Progenitor cell of endocrine pancreas (in vitro differentiated cells): ENCODE measurements around the gene PSMC5. TPM values are rescaled to one million over a fixed set of nuclear protein-coding genes. Genes with fewer than 3 reads are reported as not detected.

Experiments used
- DNase-seq: peaks from one replicate; pipeline ENCODE4 v3.0.0; 2021; ENCODE audit warnings: low spot score; ENCODE audit not compliant: unreplicated experiment
- H3K27ac Mint-ChIP-seq: 2 replicates; pipeline ENCODE4 v1.8.0; 2021; ENCODE audit warnings: mild to moderate bottlenecking, moderate library complexity, mixed read lengths
- H3K27me3 Mint-ChIP-seq: 2 replicates; pipeline ENCODE4 v1.8.0; 2021; ENCODE audit warnings: mixed read lengths
- H3K36me3 Mint-ChIP-seq: 2 replicates; pipeline ENCODE4 v1.8.0; 2022; ENCODE audit warnings: mixed read lengths; ENCODE audit not compliant: insufficient read depth
- H3K4me1 Mint-ChIP-seq: 2 replicates; pipeline ENCODE4 v1.8.0; 2021; ENCODE audit warnings: low read depth, mixed read lengths
- H3K4me3 Mint-ChIP-seq: 2 replicates; pipeline ENCODE4 v1.8.0; 2021; ENCODE audit warnings: low read depth, mild to moderate bottlenecking, moderate library complexity, mixed read lengths
- H3K9me3 Mint-ChIP-seq: 2 replicates; pipeline ENCODE4 v1.8.0; 2021; ENCODE audit warnings: low read depth, mixed read lengths
- total RNA-seq: library from RNA; stranded (reverse); gene quantifications from 2 replicates; pipeline ENCODE4 v1.2.1, GENCODE V29; 2021
- TF ChIP-seq, protein P1 (sequence below): fragments of 200-600 bp; sonication (generic); IDR thresholded peaks from one replicate; pipeline ENCODE4 v1.5.0; 2021; ENCODE audit warnings: antibody characterized with exemption, mild to moderate bottlenecking; ENCODE audit not compliant: unreplicated experiment

PSMC5 gene
- total RNA-seq, 1 donor from 2014 or later = 101 TPM

DNA sequence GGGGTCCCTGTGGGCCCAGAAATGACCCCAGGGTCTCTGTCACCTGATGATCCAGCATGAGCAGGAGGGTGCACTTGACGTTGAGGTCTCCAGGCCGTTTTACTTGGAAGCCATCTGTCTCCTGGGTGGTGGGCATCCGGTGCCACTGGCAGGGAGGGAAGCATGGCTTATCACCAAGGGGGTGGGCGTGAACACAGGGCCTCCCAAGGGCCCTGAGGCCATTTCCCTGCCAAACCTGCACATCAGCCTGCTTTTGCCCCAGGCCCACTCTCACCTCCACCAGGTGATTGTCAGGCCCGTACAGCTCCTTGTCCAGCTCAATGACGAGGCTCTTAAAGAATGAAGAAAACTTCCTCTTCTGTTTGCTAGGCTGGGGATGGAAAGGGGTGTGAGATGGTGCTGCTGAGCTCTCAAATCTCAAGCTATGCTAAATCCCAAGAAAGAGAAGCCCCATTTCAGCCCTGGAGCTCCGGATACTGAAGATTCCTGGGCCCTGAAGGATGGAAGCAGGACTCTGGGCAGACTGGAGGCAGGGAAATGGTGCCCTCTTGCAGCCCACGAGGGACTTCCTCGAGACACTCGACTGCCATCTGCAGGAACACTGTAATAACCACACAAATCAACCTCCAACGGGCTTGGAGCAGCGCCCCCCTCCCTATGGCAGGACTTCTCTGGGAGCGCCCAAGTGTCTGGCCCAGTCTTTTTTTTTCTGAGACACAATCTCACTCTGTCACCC lies 7.4 kb downstream of the PSMC5 start:
- Mint-ChIP-seq H3K4me3 (no peak overlapping the region), H3K36me3 (peaks cover 15% of the 10 kb centered on the region), H3K9me3 (no peaks in the 10 kb centered on the region), H3K4me1 (peaks cover 5% of the 10 kb centered on the region), H3K27me3 (no peaks in the 10 kb centered on the region), H3K27ac (peak overlapping the region; percentile 49)
- TF ChIP-seq, protein P1, sequence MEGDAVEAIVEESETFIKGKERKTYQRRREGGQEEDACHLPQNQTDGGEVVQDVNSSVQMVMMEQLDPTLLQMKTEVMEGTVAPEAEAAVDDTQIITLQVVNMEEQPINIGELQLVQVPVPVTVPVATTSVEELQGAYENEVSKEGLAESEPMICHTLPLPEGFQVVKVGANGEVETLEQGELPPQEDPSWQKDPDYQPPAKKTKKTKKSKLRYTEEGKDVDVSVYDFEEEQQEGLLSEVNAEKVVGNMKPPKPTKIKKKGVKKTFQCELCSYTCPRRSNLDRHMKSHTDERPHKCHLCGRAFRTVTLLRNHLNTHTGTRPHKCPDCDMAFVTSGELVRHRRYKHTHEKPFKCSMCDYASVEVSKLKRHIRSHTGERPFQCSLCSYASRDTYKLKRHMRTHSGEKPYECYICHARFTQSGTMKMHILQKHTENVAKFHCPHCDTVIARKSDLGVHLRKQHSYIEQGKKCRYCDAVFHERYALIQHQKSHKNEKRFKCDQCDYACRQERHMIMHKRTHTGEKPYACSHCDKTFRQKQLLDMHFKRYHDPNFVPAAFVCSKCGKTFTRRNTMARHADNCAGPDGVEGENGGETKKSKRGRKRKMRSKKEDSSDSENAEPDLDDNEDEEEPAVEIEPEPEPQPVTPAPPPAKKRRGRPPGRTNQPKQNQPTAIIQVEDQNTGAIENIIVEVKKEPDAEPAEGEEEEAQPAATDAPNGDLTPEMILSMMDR = peak; percentile 56
- no peak for DNase-seq

DNA sequence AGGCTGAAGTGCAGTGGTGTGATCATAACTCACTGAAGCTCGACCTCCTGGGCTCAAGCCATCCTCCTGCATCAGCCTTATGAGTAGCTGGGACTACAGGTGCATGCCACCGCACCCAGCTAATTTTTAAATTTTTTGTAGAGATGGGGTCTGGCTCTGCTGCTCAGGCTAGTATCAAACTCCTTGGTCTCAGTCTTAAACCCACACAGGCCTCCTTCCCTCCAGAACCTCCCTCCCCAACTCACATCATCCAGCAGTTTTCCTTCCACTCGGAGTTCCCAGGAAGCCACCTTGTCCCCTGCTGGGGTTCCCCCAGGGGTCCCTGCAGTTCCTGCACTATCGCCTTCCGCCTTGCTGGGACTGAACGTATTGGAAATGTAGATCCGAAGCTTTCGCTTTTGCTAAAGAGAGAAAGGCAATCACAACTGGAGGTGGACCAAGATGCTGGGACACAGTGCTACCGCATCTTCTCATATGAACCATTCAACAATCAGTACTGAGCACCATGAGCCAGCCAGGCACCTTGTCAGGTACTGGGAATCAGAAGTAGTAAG lies 8.0 kb downstream of the PSMC5 start:
- no peaks in the 10 kb centered on the region for H3K9me3 Mint-ChIP-seq
- peaks cover 4% of the 10 kb centered on the region for H3K4me1 Mint-ChIP-seq
- H3K4me3 Mint-ChIP-seq = no peak overlapping the region
- TF ChIP-seq, protein P1 = no peak
- H3K36me3 Mint-ChIP-seq = peaks cover 12% of the 10 kb centered on the region
- peak overlapping the region; percentile 49 for H3K27ac Mint-ChIP-seq
- no peak for DNase-seq
- H3K27me3 Mint-ChIP-seq = no peaks in the 10 kb centered on the region

DNA sequence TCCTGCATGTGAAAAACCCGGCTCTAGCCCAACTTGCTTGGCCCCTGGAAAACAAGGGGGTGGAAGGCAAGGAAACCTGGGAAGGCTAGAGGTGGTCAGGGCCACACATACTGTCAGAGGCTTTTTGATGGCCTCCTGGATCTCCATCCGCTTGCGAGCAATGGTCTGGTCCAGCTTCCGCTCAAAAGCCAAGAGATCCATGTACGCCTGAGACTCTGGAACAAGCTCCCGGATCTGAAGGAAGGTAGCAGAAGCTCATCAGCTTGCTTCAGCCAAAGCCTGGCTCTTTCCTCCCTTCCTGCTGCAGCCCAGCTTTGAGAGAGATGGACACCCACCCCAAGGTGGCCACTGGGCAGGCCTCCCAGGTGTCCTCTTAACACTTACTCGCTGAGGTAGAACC lies 9.6 kb downstream of the PSMC5 start:
- Mint-ChIP-seq H3K27ac (no peak overlapping the region), H3K4me3 (no peak overlapping the region), H3K36me3 (peaks cover 10% of the 10 kb centered on the region), H3K4me1 (peaks cover 19% of the 10 kb centered on the region), H3K27me3 (no peaks in the 10 kb centered on the region), H3K9me3 (no peaks in the 10 kb centered on the region)
- TF ChIP-seq, protein P1 = no peak
- no peak for DNase-seq

DNA sequence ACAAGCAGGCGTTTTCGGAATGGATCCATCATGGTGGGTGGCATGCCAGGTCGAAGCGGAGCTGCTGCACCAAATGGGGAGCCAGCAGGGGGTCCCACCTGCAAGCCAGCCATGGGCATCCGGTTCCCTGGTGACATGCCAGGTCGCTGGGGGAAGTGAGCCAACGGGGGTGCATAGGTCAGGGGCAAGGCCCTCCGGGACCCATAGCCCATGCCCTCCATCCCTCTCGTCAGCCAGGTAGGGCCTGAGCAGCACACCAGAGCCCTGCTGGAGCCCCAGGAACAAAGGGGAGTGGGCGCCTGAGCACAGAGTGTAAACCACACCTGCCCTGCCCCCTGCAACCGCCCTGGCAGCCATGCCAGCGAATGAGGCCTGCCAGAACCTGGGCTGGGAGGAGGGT lies 10.2 kb downstream of the PSMC5 start:
- Mint-ChIP-seq H3K36me3 (peaks cover 7% of the 10 kb centered on the region), H3K27me3 (no peaks in the 10 kb centered on the region), H3K9me3 (no peaks in the 10 kb centered on the region), H3K4me3 (no peak overlapping the region), H3K4me1 (peaks cover 19% of the 10 kb centered on the region), H3K27ac (no peak overlapping the region)
- TF ChIP-seq, protein P1 = no peak
- DNase-seq = no peak

DNA sequence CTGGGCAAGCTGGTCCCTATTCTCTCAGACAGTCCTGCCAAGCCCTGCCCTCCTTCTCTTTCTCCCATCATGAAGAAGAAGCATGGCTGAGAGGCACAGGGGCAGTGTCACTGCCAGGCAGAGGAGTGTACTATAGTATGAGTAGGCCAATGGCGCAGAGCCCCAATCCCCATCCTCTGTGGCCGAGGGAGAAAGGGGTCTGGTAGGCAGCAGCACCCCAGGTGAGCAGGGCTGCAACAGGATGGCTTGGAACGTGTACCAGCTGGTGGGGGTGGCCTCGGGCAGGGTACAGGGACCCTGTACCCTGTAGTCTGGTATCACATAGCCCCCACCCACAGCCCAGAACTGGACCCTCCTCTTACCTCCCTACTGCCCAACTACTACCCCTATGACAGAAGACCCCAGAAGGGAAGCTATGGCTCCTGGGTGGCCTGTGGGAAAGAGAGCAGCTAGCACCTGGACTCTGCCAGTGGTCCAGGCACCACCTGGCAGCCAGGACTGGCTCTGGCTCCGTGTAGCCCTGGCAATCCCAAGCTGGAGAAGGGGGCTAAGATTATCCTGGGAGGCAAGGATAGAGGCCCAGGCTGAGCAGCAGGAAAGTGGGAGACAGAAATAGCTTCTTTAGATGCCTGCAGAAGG lies 10.8 kb downstream of the PSMC5 start:
- TF ChIP-seq, protein P1 = no peak
- H3K4me1 Mint-ChIP-seq = peaks cover 19% of the 10 kb centered on the region
- H3K9me3 Mint-ChIP-seq = no peaks in the 10 kb centered on the region
- no peak overlapping the region for H3K4me3 Mint-ChIP-seq
- H3K27me3 Mint-ChIP-seq = no peaks in the 10 kb centered on the region
- no peak for DNase-seq
- peak overlapping the region; percentile 71 for H3K27ac Mint-ChIP-seq
- peaks cover 7% of the 10 kb centered on the region for H3K36me3 Mint-ChIP-seq
